Measurements from ENCODE around the gene TDRD9. TPM values are rescaled to one million over a fixed set of nuclear protein-coding genes. Genes with fewer than 3 reads are reported as not detected.

Gene TDRD9
- total RNA-seq, 1 experiment from 2014 or later = not detected

- H3K36me3 ChIP-seq (ENCODE audit: insufficient read depth, low read length, poor library complexity, severe bottlenecking) = no peaks in the 10 kb centered on the region
- ChIA-PET CTCF (no interaction called here), POLR2A (ENCODE audit: low non-redundant PET) (no interaction called here)
- no peak for DNase-seq (ENCODE audit: low spot score)
- H3K27me3 ChIP-seq (replicated peaks; ENCODE audit: insufficient read depth, low read depth, low read length, poor library complexity) = no peaks in the 10 kb centered on the region
- no peak overlapping the region for H3K27ac ChIP-seq (ENCODE audit: low read depth, low read length, poor library complexity, severe bottlenecking)
- no peaks in the 10 kb centered on the region for H3K9me3 ChIP-seq (ENCODE audit: low read depth, low read length, poor library complexity, severe bottlenecking)
- no peak overlapping the region for H3K4me3 ChIP-seq (ENCODE audit: low read depth, low read length, poor library complexity, severe bottlenecking)
- H3K4me1 ChIP-seq (ENCODE audit: insufficient read depth, low read length, poor library complexity, severe bottlenecking) = no peaks in the 10 kb centered on the region
- no TSS peak for BruUV-seq (replicated peaks)
- no peak for TF ChIP-seq CTCF (conservative IDR thresholded peaks at IDR 0.05; ENCODE audit: low read depth, low read length)
- TF ChIP-seq EZH2 (IDR thresholded peaks at IDR 0.05; ENCODE audit: borderline replicate concordance, low read depth, low read length, poor library complexity, severe bottlenecking) = no peak
- intact Hi-C loops (cut with micrococcal nuclease; ENCODE audit: unreplicated experiment) = no loop called here
These were observed 77.2 kb downstream of the TDRD9 start for GRCh38 chr14:104005489-104005888.

- DNase-seq (ENCODE audit: low spot score) = no peak
- H3K36me3 ChIP-seq (ENCODE audit: insufficient read depth, low read length, poor library complexity, severe bottlenecking) = no peaks in the 10 kb centered on the region
- H3K27ac ChIP-seq (ENCODE audit: low read depth, low read length, poor library complexity, severe bottlenecking) = no peak overlapping the region
- ChIA-PET POLR2A (ENCODE audit: low non-redundant PET) (no interaction called here), CTCF (no interaction called here)
- H3K27me3 ChIP-seq (replicated peaks; ENCODE audit: insufficient read depth, low read depth, low read length, poor library complexity) = no peaks in the 10 kb centered on the region
- no peaks in the 10 kb centered on the region for H3K4me1 ChIP-seq (ENCODE audit: insufficient read depth, low read length, poor library complexity, severe bottlenecking)
- no peaks in the 10 kb centered on the region for H3K9me3 ChIP-seq (ENCODE audit: low read depth, low read length, poor library complexity, severe bottlenecking)
- BruUV-seq (replicated peaks) = no TSS peak
- intact Hi-C loops (cut with micrococcal nuclease; ENCODE audit: unreplicated experiment) = no loop called here
- no peak for TF ChIP-seq EZH2 (IDR thresholded peaks at IDR 0.05; ENCODE audit: borderline replicate concordance, low read depth, low read length, poor library complexity, severe bottlenecking)
- TF ChIP-seq CTCF (conservative IDR thresholded peaks at IDR 0.05; ENCODE audit: low read depth, low read length) = no peak
- H3K4me3 ChIP-seq (ENCODE audit: low read depth, low read length, poor library complexity, severe bottlenecking) = no peak overlapping the region
These were observed 78.9 kb downstream of the TDRD9 start for GRCh38 chr14:104007121-104007520.

GRCh38 chr14:104009297-104009696, 81.0 kb downstream of the TDRD9 start:
- H3K27me3 ChIP-seq (replicated peaks; ENCODE audit: insufficient read depth, low read depth, low read length, poor library complexity) = no peaks in the 10 kb centered on the region
- intact Hi-C loops (cut with micrococcal nuclease; ENCODE audit: unreplicated experiment) = no loop called here
- no peaks in the 10 kb centered on the region for H3K9me3 ChIP-seq (ENCODE audit: low read depth, low read length, poor library complexity, severe bottlenecking)
- H3K4me3 ChIP-seq (ENCODE audit: low read depth, low read length, poor library complexity, severe bottlenecking) = no peak overlapping the region
- POLR2A ChIA-PET (ENCODE audit: low non-redundant PET) = no interaction called here
- DNase-seq (ENCODE audit: low spot score) = no peak
- CTCF ChIA-PET = no interaction called here
- no peaks in the 10 kb centered on the region for H3K4me1 ChIP-seq (ENCODE audit: insufficient read depth, low read length, poor library complexity, severe bottlenecking)
- H3K36me3 ChIP-seq (ENCODE audit: insufficient read depth, low read length, poor library complexity, severe bottlenecking) = no peaks in the 10 kb centered on the region
- H3K27ac ChIP-seq (ENCODE audit: low read depth, low read length, poor library complexity, severe bottlenecking) = no peak overlapping the region
- no TSS peak for BruUV-seq (replicated peaks)
- TF ChIP-seq CTCF (conservative IDR thresholded peaks at IDR 0.05; ENCODE audit: low read depth, low read length) (no peak), EZH2 (IDR thresholded peaks at IDR 0.05; ENCODE audit: borderline replicate concordance, low read depth, low read length, poor library complexity, severe bottlenecking) (no peak)
